ENCODE measurements around the gene METTL9.

- TF ChIP-seq EZH2phosphoT487 (IDR thresholded peaks at IDR 0.05; ENCODE audit: borderline replicate concordance, low read depth, low read length) (no peak), CTCF (conservative IDR thresholded peaks at IDR 0.05; ENCODE audit: low read length) (no peak)
These were observed 9.1 kb upstream of the METTL9 start for GRCh38 chr16:21590287-21590686.
